HCT116 (cell line): ENCODE data around the gene ASMTL. TPM values are rescaled to one million over a fixed set of nuclear protein-coding genes. Genes with fewer than 3 reads are reported as not detected.

Experiments used
- ATAC-seq: fragments of 200-7000 bp; cut with Tn5 transposase; 2 replicates; pipeline ENCODE4 v1.9.1; 2020; ENCODE audit warnings: mild to moderate bottlenecking, moderate library complexity
- BruUV-seq: library from RNA; stranded (reverse); fragments of 400-500 nt; replicated peaks from 2 replicates; lab custom pipeline; 2021; lab: Mats Ljungman, UMichigan
- CTCF ChIA-PET: fragments of 300-600 bp; sonication (Branson Sonifier 250); formaldehyde crosslinking; loops from one replicate; lab custom pipeline; 2021; ENCODE audit warnings: antibody characterized with exemption; lab: Charles Lee
- POLR2A ChIA-PET: fragments of 300-600, 350-600 bp; sonication (Branson Sonifier 250); formaldehyde crosslinking; loops from one replicate; lab custom pipeline; 2021; ENCODE audit warnings: antibody characterized with exemption; lab: Charles Lee
- RAD21 ChIA-PET, 2 experiments: fragments of 300-600 bp; sonication (Branson Sonifier 250); formaldehyde crosslinking; loops; one replicate each; lab custom pipeline; 2023; ENCODE audit warnings: low total read pairs in 2 of 2; ENCODE audit not compliant: uncharacterized antibody in 2 of 2, unreplicated experiment in 2 of 2, low non-redundant PET in 1 of 2; lab: Charles Lee
- DNase-seq: peaks from one replicate; pipeline ENCODE4 v3.0.0-alpha.2; 2010; ENCODE audit warnings: low read depth, low spot score
- H2AFZ ChIP-seq: fragments of 200-600 bp; shearing (Covaris generic), sonication (generic); 2 replicates; pipeline ENCODE4 v1.6.1; 2017; ENCODE audit warnings: low read depth, mixed run types, mixed read lengths, antibody characterized with exemption, low read length; ENCODE audit not compliant: poor library complexity, severe bottlenecking
- H3K27ac ChIP-seq: 2 replicates; pipeline ENCODE4 v1.5.1; 2012; ENCODE audit warnings: low read depth, low read length
- H3K27me3 ChIP-seq: fragments of 200-600 bp; sonication (generic); 2 replicates; pipeline ENCODE4 v1.6.1; 2016; ENCODE audit warnings: mixed run types, low read length, mixed read lengths; ENCODE audit not compliant: insufficient read depth
- H3K36me3 ChIP-seq, 2 experiments: fragments of 200-500 bp in 1 of 2; fragments of 200-600 bp in 1 of 2; sonication (Bioruptor generic) in 1 of 2; sonication (generic) in 1 of 2; 2 replicates each; pipeline versions ENCODE4 v1.5.1 to v1.6.1; 2014 to 2016; ENCODE audit warnings: low read length in 2 of 2, inconsistent platforms in 1 of 2, mixed read lengths in 1 of 2, mixed run types in 1 of 2; ENCODE audit not compliant: insufficient read depth in 2 of 2, control insufficient read depth in 1 of 2
- H3K4me1 ChIP-seq, 2 experiments: fragments of 200-600 bp in 1 of 2; sonication (generic) in 1 of 2; 2 replicates each; pipeline versions ENCODE4 v1.5.1 to v1.6.1; 2012 to 2017; ENCODE audit warnings: low read length in 2 of 2, inconsistent platforms in 1 of 2, mild to moderate bottlenecking in 1 of 2, mixed read lengths in 1 of 2, mixed run types in 1 of 2, moderate library complexity in 1 of 2; ENCODE audit not compliant: insufficient read depth in 2 of 2, control insufficient read depth in 1 of 2
- H3K4me2 ChIP-seq: fragments of 200-600 bp; sonication (generic); 2 replicates; pipeline ENCODE4 v1.6.1; 2017; ENCODE audit warnings: mixed run types, low read length, mixed read lengths
- H3K4me3 ChIP-seq, 2 experiments: fragments of 200-600 bp in 1 of 2; sonication (generic) in 1 of 2; replicated peaks in 1 of 2; 2 replicates each; pipeline ENCODE4 v1.5.1; 2011 to 2016; ENCODE audit warnings: low read length in 2 of 2, control low read depth in 1 of 2, low read depth in 1 of 2, mild to moderate bottlenecking in 1 of 2, mixed read lengths in 1 of 2, mixed run types in 1 of 2
- H3K79me2 ChIP-seq: fragments of 200-600 bp; sonication (generic); 2 replicates; pipeline ENCODE4 v1.6.1; 2017; ENCODE audit warnings: mild to moderate bottlenecking, mixed run types, low read length, moderate library complexity, mixed read lengths; ENCODE audit not compliant: insufficient read depth
- H3K9ac ChIP-seq: fragments of 200-600 bp; sonication (generic); 2 replicates; pipeline ENCODE4 v1.6.1; 2016; ENCODE audit warnings: low read length, mixed read lengths
- H3K9me2 ChIP-seq: fragments of 200-600 bp; sonication (generic), shearing (Covaris generic); 2 replicates; pipeline ENCODE4 v1.6.1; 2017; ENCODE audit warnings: mixed run types, mild to moderate bottlenecking, moderate library complexity; ENCODE audit not compliant: insufficient read depth
- H3K9me3 ChIP-seq, 2 experiments: fragments of 200-500 bp in 1 of 2; fragments of 200-600 bp in 1 of 2; sonication (Bioruptor generic) in 1 of 2; sonication (generic) in 1 of 2; 2 replicates each; pipeline ENCODE4 v1.6.1; 2014 to 2017; ENCODE audit warnings: low read length in 2 of 2, mixed read lengths in 2 of 2, inconsistent platforms in 1 of 2, low read depth in 1 of 2, mild to moderate bottlenecking in 1 of 2, mixed run types in 1 of 2, moderate library complexity in 1 of 2; ENCODE audit not compliant: control insufficient read depth in 1 of 2, insufficient read depth in 1 of 2
- H4K20me1 ChIP-seq: fragments of 200-600 bp; sonication (generic), shearing (Covaris generic); 2 replicates; pipeline ENCODE4 v1.6.1; 2017; ENCODE audit warnings: mixed run types, mild to moderate bottlenecking, moderate library complexity; ENCODE audit not compliant: insufficient read depth
- CBX3 ChIP-seq: IDR thresholded peaks from 2 replicates; pipeline ENCODE4 v1.6.1; 2012; ENCODE audit warnings: low read depth
- EGR1 ChIP-seq: IDR thresholded peaks from 2 replicates; pipeline ENCODE4 v1.6.1; 2012; ENCODE audit warnings: low read depth
- ELF1 ChIP-seq: IDR thresholded peaks from 2 replicates; pipeline ENCODE4 v1.6.1; 2012; ENCODE audit warnings: low read depth, borderline replicate concordance
- EZH2 ChIP-seq: fragments of 200-600 bp; sonication (generic); IDR thresholded peaks from 2 replicates; pipeline ENCODE4 v1.6.1; 2017; ENCODE audit warnings: antibody characterized with exemption, mixed run types
- EZH2phosphoT487 ChIP-seq: fragments of 200-600 bp; IDR thresholded peaks from 2 replicates; pipeline ENCODE4 v1.6.1; 2018; ENCODE audit warnings: antibody characterized with exemption, borderline replicate concordance
- FOSL1 ChIP-seq: IDR thresholded peaks from 2 replicates; pipeline ENCODE4 v1.6.1; 2012; ENCODE audit warnings: low read depth
- JUND ChIP-seq: IDR thresholded peaks from 2 replicates; pipeline ENCODE4 v1.6.1; 2012
- POLR2A ChIP-seq: IDR thresholded peaks from 2 replicates; pipeline ENCODE4 v1.7.0; 2011; ENCODE audit warnings: borderline replicate concordance; ENCODE audit not compliant: insufficient read depth, insufficient read length; ENCODE audit errors: extremely low read depth
- POLR2AphosphoS5 ChIP-seq: IDR thresholded peaks from 2 replicates; pipeline ENCODE4 v1.6.1; 2011; ENCODE audit warnings: mild to moderate bottlenecking, low read depth, low read length, moderate library complexity
- RAD21 ChIP-seq: IDR thresholded peaks from 2 replicates; pipeline ENCODE4 v1.6.1; 2012; ENCODE audit warnings: low read depth, mild to moderate bottlenecking
- SIN3A ChIP-seq: IDR thresholded peaks from 2 replicates; pipeline ENCODE4 v1.6.1; 2012; ENCODE audit warnings: low read depth
- SP1 ChIP-seq: IDR thresholded peaks from 2 replicates; pipeline ENCODE4 v1.6.1; 2012; ENCODE audit warnings: low read depth
- SRF ChIP-seq: IDR thresholded peaks from 2 replicates; pipeline ENCODE4 v1.6.1; 2012; ENCODE audit warnings: low read depth
- YY1 ChIP-seq: IDR thresholded peaks from 2 replicates; pipeline ENCODE4 v1.6.1; 2011; ENCODE audit warnings: low read length, low read depth, moderate library complexity, mild to moderate bottlenecking; ENCODE audit not compliant: insufficient replicate concordance; ENCODE audit errors: extremely low read depth
- ZFX ChIP-seq: fragments of 450-650 bp; IDR thresholded peaks from 2 replicates; pipeline ENCODE4 v1.6.1; 2017
- ZNF274 ChIP-seq: fragments of 200-500 bp; sonication (Bioruptor generic); IDR thresholded peaks from 2 replicates; pipeline ENCODE4 v1.6.1; 2014; ENCODE audit warnings: mild to moderate bottlenecking, low read depth, low read length, inconsistent platforms
- intact Hi-C: fragments of 100-400 bp; cut with micrococcal nuclease; formaldehyde crosslinking; loops from 2 replicates; pipeline ENCODE4 v1.10.0; 2022
- total RNA-seq: library from RNA; stranded (reverse); gene quantifications from one replicate; pipeline ENCODE4 v1.2.1, GENCODE V29; 2021; ENCODE audit not compliant: unreplicated experiment
- TF ChIP-seq, protein P1 (sequence below): IDR thresholded peaks from 2 replicates; pipeline ENCODE4 v1.6.1; 2011; ENCODE audit warnings: mild to moderate bottlenecking, low read length, moderate library complexity; ENCODE audit not compliant: insufficient replicate concordance; ENCODE audit errors: extremely low read depth
- TF ChIP-seq, protein P2 (sequence below): IDR thresholded peaks from 2 replicates; pipeline ENCODE4 v1.6.1; 2012
- TF ChIP-seq, protein P3 (sequence below): IDR thresholded peaks from 2 replicates; pipeline ENCODE4 v1.6.1; 2012

ASMTL gene
- total RNA-seq, 1 experiment from 2014 or later, result 59.6 TPM

DNA sequence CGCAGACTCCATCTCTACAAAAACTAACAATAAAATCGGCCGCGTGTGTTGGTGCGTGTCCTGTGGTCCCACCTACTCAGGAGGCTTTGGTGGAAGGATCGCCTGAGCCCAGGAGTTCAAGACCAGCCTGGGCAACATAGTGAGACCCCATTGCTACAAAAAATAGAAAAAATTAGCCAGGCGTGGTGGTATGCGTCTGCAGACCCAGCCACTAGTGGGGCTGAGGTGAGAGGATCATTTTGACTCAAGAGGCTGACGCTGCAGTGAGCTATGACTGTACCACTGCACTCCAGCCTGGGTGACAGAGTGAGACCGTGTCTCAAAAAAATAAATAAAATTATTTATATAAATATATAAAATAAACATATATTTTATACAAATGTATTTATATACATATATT is 22.3 kb downstream of the ASMTL start:
- Histone ChIP-seq H3K9me3 (no peaks in the 10 kb centered on the region), H3K4me1 (no peaks in the 10 kb centered on the region), H3K4me3 (no peak overlapping the region), H3K36me3 (peaks cover 2 to 6% of the 10 kb centered on the region in 2 experiments; a peak in 3 of 4 replicates)
- BruUV-seq, result no TSS peak
- ATAC-seq (no peak), DNase-seq (no peak)
- CTCF ChIA-PET, result no interaction called here
- TF ChIP-seq SRF, result no peak
- no peak for TF ChIP-seq YY1
- TF ChIP-seq SP1, result no peak
- no peak for TF ChIP-seq ELF1
- no peak for TF ChIP-seq POLR2AphosphoS5
- no peak for TF ChIP-seq FOSL1
- no peak for TF ChIP-seq EZH2phosphoT487
- no peak for TF ChIP-seq SIN3A
- no peak for TF ChIP-seq EZH2
- TF ChIP-seq, all 23 proteins: peak for 0
- Histone ChIP-seq H3K9me2 (no peaks in the 10 kb centered on the region), H3K9ac (no peak overlapping the region), H3K27me3 (no peaks in the 10 kb centered on the region), H3K4me2 (no peak overlapping the region), H4K20me1 (no peaks in the 10 kb centered on the region), H3K79me2 (no peaks in the 10 kb centered on the region), H2AFZ (no peak overlapping the region), H3K27ac (no peak overlapping the region)
- ChIA-PET RAD21 (no interaction called here), POLR2A (no interaction called here)
- intact Hi-C loops, result no loop called here

DNA sequence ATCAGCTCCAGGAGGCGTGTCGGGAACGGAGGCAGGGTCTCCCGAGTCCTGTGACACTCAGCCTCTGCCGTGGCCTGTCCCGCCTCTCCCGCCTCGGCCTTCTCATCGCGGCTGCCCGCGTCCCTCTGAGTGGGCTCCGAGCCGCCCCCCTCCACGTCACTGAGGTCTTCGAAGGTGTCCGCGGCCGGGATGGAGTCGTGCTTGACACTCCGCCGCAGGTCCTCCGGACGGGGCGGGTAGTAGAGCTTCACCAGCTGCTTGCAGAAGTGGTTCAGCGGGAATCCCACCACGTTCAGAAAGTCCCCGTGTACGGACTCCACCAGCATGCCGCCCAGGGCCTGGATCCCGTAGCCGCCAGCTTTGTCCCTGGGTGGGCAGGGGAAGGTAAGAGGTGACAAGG is 25.0 kb downstream of the ASMTL start:
- H3K4me2 ChIP-seq, result no peak overlapping the region
- no peak overlapping the region for H3K4me3 ChIP-seq
- no peaks in the 10 kb centered on the region for H3K27me3 ChIP-seq
- DNase-seq, result no peak
- no peaks in the 10 kb centered on the region for H4K20me1 ChIP-seq
- no peaks in the 10 kb centered on the region for H3K79me2 ChIP-seq
- CTCF ChIA-PET, result no interaction called here
- POLR2A ChIA-PET, result no interaction called here
- no peak overlapping the region for H3K9ac ChIP-seq
- intact Hi-C loops, result no loop called here
- no peaks in the 10 kb centered on the region for H3K9me2 ChIP-seq
- H3K4me1 ChIP-seq, result no peaks in the 10 kb centered on the region
- no peak for ATAC-seq
- TF ChIP-seq ELF1 (no peak), EGR1 (no peak), POLR2AphosphoS5 (no peak), SRF (no peak), JUND (no peak), SP1 (no peak), EZH2 (no peak), RAD21 (no peak), ZFX (no peak), CBX3 (no peak), YY1 (no peak), FOSL1 (no peak), ZNF274 (no peak), SIN3A (no peak), EZH2phosphoT487 (no peak), POLR2A (no peak)
- TF ChIP-seq, protein P1, sequence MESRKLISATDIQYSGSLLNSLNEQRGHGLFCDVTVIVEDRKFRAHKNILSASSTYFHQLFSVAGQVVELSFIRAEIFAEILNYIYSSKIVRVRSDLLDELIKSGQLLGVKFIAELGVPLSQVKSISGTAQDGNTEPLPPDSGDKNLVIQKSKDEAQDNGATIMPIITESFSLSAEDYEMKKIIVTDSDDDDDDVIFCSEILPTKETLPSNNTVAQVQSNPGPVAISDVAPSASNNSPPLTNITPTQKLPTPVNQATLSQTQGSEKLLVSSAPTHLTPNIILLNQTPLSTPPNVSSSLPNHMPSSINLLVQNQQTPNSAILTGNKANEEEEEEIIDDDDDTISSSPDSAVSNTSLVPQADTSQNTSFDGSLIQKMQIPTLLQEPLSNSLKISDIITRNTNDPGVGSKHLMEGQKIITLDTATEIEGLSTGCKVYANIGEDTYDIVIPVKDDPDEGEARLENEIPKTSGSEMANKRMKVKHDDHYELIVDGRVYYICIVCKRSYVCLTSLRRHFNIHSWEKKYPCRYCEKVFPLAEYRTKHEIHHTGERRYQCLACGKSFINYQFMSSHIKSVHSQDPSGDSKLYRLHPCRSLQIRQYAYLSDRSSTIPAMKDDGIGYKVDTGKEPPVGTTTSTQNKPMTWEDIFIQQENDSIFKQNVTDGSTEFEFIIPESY, result no peak
- TF ChIP-seq, protein P2, sequence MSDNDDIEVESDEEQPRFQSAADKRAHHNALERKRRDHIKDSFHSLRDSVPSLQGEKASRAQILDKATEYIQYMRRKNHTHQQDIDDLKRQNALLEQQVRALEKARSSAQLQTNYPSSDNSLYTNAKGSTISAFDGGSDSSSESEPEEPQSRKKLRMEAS, result no peak
- TF ChIP-seq, protein P3, sequence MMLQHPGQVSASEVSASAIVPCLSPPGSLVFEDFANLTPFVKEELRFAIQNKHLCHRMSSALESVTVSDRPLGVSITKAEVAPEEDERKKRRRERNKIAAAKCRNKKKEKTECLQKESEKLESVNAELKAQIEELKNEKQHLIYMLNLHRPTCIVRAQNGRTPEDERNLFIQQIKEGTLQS, result no peak
- TF ChIP-seq, all 23 proteins: peak for 0
- RAD21 ChIA-PET, result no interaction called here
- BruUV-seq, result no TSS peak
- H3K9me3 ChIP-seq, result no peaks in the 10 kb centered on the region
- no peak overlapping the region for H3K27ac ChIP-seq
- H3K36me3 ChIP-seq, result peaks cover 2 to 20% of the 10 kb centered on the region in 2 experiments; a peak in 3 of 4 replicates
- no peak overlapping the region for H2AFZ ChIP-seq
